Naive thymus-derived CD8-positive, alpha-beta T cell (primary cell): ENCODE measurements around the gene SPEG. TPM values are rescaled to one million over a fixed set of nuclear protein-coding genes. Genes with fewer than 3 reads are reported as not detected.

ENCODE experiments used
- ATAC-seq, 2 donors: fragments of 150-1000 bp; cut with Tn5 transposase in 1 of 2; sonication (Bioruptor Pico), chemical (Tn5 transposase) in 1 of 2; 1 replicate in 1 of 2; 2 replicates in 1 of 2; pipeline ENCODE4 v1.10.0; 2021; ENCODE audit warnings: mild to moderate bottlenecking in 2 of 2, moderate library complexity in 2 of 2
- POLR2A ChIA-PET: fragments of 350-600 bp; sonication (Branson Sonifier 250); formaldehyde crosslinking; loops from one replicate; lab custom pipeline; 2021; ENCODE audit warnings: antibody characterized with exemption; lab: Charles Lee
- DNase-seq, 10 donors: peaks; one replicate each; pipeline versions ENCODE4 v3.0.0 to v3.0.0-alpha.2; 2020 to 2022
- H3K27ac Mint-ChIP-seq, 10 donors: one replicate each; pipeline ENCODE4 v1.8.0; 2020 to 2022; ENCODE audit warnings: mild to moderate bottlenecking in 10 of 10, mixed read lengths in 10 of 10, moderate library complexity in 4 of 10, inconsistent platforms in 1 of 10
- H3K27me3 Mint-ChIP-seq, 5 donors: one replicate each; pipeline ENCODE4 v1.8.0; 2021 to 2022; ENCODE audit warnings: mixed read lengths in 5 of 5
- H3K36me3 Mint-ChIP-seq, 3 donors: one replicate each; pipeline ENCODE4 v1.8.0; 2020 to 2022; ENCODE audit warnings: mixed read lengths in 3 of 3, mild to moderate bottlenecking in 2 of 3, inconsistent platforms in 1 of 3
- H3K4me1 Mint-ChIP-seq, 4 donors: one replicate each; pipeline ENCODE4 v1.8.0; 2021 to 2022; ENCODE audit warnings: mixed read lengths in 4 of 4
- H3K4me3 Mint-ChIP-seq, 10 donors: one replicate each; pipeline ENCODE4 v1.8.0; 2020 to 2022; ENCODE audit warnings: mild to moderate bottlenecking in 10 of 10, mixed read lengths in 10 of 10, moderate library complexity in 6 of 10, inconsistent platforms in 1 of 10
- H3K9me3 Mint-ChIP-seq, 9 donors: one replicate each; pipeline ENCODE4 v1.8.0; 2020 to 2022; ENCODE audit warnings: mixed read lengths in 9 of 9, mild to moderate bottlenecking in 3 of 9, inconsistent platforms in 1 of 9, moderate library complexity in 1 of 9
- polyA plus RNA-seq, 3 donors: library from polyadenylated mRNA; unstranded; fragments of 300-500 nt; fragmentation: Illumina TruSeq; gene quantifications; one replicate each; pipeline ENCODE4 v1.2.3, GENCODE V29; 2021
- total RNA-seq, 8 experiments: library from RNA in 2 of 8; stranded (reverse) in 2 of 8; gene quantifications; one replicate each; pipeline ENCODE4 v1.2.3 and lab custom pipeline; 2021 to 2026

Gene SPEG
- total and polyA plus RNA-seq, 5 experiments from 2014 or later = 1.6 to 22.5 (median 3.0) TPM

DNA sequence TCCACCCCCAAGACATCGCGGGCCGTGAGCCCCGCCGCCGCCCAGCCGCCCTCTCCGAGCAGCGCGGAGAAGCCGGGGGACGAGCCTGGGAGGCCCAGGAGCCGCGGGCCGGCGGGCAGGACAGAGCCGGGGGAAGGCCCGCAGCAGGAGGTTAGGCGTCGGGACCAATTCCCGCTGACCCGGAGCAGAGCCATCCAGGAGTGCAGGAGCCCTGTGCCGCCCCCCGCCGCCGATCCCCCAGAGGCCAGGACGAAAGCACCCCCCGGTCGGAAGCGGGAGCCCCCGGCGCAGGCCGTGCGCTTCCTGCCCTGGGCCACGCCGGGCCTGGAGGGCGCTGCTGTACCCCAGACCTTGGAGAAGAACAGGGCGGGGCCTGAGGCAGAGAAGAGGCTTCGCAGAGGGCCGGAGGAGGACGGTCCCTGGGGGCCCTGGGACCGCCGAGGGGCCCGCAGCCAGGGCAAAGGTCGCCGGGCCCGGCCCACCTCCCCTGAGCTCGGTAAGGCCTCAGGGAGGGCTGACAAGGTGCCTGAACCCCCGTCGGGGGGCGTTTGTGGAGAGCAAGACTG lies 14.2 kb downstream of the SPEG start:
- peak in 8 of 10 donors; percentile 31 to 71 (median 46) for DNase-seq
- Mint-ChIP-seq H3K36me3 (peaks cover 0 to 2% (median 0%) of the 10 kb centered on the region in 3 donors), H3K4me3 (peak overlapping the region in 8 of 10 donors; percentile 10 to 79 (median 59)), H3K27me3 (peaks cover 0 to 21% (median 8%) of the 10 kb centered on the region in 5 donors), H3K9me3 (no peaks in the 10 kb centered on the region), H3K4me1 (peaks cover 17 to 49% (median 32%) of the 10 kb centered on the region in 4 donors), H3K27ac (peak overlapping the region in 2 of 10 donors; percentile 34 to 45)
- peak; percentile 80 to 82 for ATAC-seq
- POLR2A ChIA-PET = interaction anchor here (1.6 kb wide), 1 partner anchor 9 kb away, joined by 5 read pairs; no protein-coding TSS in a partner anchor

DNA sequence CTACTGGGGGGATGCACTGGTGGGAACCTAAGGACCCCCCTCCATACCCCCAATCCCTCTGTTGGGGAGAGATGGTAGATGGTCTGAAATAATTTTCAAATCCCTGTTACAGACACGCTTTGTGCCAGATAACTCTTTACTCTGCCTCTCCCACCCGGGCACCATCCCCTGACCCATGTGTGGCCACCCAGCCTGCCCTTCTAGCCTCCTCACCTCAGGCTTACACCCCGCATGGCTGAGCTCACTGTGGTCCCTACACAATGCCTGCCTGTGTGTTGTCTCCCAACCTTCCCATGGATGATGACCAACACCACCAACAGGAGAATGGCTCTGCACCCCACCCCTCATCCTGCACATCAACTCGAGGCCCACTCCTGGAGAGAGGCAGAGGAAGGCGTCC lies 15.0 kb downstream of the SPEG start:
- Mint-ChIP-seq H3K27ac (peak overlapping the region in 3 of 10 donors; percentile 45 to 86 (median 78)), H3K4me1 (peaks cover 17 to 44% (median 32%) of the 10 kb centered on the region in 4 donors), H3K4me3 (peak overlapping the region in 9 of 10 donors; percentile 33 to 79 (median 64))

DNA sequence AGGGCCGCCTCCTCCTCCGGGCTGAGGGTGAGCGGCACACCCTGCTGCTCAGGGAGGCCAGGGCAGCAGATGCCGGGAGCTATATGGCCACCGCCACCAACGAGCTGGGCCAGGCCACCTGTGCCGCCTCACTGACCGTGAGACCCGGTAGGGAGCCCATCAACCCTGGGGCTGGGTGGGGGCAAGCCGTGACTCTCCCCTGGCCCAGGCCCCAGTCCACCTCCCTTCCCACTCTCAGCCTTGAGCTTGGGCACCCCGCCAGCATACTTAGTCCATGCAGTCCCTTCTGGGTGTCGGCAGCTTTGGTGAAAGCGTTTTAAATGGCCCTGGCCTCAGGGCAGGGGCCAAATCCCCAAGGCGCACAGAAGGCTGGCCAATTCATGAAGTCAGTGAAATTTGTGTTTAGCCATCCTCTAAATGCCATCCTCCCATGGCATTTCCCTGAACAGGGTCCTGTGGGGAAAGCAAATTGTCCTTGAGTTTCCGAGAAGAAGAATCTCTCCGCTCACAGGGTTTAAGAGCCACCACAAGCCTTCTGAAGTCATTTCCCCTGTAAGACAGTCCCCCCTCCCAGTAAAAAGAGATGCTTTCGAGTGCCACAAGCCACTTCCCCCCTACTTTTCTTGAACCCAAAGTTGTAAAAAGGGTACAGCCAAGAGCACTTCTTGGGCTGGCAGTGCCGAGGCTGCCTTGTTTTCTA lies 17.2 kb downstream of the SPEG start:
- peaks cover 0 to 21% (median 8%) of the 10 kb centered on the region in 5 donors for H3K27me3 Mint-ChIP-seq
- peaks cover 0 to 2% (median 0%) of the 10 kb centered on the region in 3 donors for H3K36me3 Mint-ChIP-seq
- no peaks in the 10 kb centered on the region for H3K9me3 Mint-ChIP-seq
- POLR2A ChIA-PET = interaction anchor here (0.6 to 1.5 kb wide), 2 partner anchors 12 to 246 kb away, joined by 3 read pairs; partner anchors contain the start of gene ZFAND2B
- DNase-seq (peak in 4 of 10 donors; percentile 31 to 61 (median 46)), ATAC-seq (peak; percentile 46 to 59)
- peak overlapping the region in 9 of 10 donors; percentile 12 to 81 (median 50) for H3K4me3 Mint-ChIP-seq
- H3K27ac Mint-ChIP-seq = peak overlapping the region in 8 of 10 donors; percentile 31 to 87 (median 64)
- H3K4me1 Mint-ChIP-seq = peaks cover 18 to 49% (median 32%) of the 10 kb centered on the region in 4 donors

More for the DNA sequence above, 15.0 kb downstream of the SPEG start:
- no peaks in the 10 kb centered on the region for H3K9me3 Mint-ChIP-seq
- peaks cover 0 to 21% (median 8%) of the 10 kb centered on the region in 5 donors for H3K27me3 Mint-ChIP-seq
- DNase-seq (no peak), ATAC-seq (no peak)
- peaks cover 0 to 2% (median 0%) of the 10 kb centered on the region in 3 donors for H3K36me3 Mint-ChIP-seq
- POLR2A ChIA-PET = interaction anchor here (1.6 kb wide), 1 partner anchor 9 kb away, joined by 5 read pairs; no protein-coding TSS in a partner anchor

DNA sequence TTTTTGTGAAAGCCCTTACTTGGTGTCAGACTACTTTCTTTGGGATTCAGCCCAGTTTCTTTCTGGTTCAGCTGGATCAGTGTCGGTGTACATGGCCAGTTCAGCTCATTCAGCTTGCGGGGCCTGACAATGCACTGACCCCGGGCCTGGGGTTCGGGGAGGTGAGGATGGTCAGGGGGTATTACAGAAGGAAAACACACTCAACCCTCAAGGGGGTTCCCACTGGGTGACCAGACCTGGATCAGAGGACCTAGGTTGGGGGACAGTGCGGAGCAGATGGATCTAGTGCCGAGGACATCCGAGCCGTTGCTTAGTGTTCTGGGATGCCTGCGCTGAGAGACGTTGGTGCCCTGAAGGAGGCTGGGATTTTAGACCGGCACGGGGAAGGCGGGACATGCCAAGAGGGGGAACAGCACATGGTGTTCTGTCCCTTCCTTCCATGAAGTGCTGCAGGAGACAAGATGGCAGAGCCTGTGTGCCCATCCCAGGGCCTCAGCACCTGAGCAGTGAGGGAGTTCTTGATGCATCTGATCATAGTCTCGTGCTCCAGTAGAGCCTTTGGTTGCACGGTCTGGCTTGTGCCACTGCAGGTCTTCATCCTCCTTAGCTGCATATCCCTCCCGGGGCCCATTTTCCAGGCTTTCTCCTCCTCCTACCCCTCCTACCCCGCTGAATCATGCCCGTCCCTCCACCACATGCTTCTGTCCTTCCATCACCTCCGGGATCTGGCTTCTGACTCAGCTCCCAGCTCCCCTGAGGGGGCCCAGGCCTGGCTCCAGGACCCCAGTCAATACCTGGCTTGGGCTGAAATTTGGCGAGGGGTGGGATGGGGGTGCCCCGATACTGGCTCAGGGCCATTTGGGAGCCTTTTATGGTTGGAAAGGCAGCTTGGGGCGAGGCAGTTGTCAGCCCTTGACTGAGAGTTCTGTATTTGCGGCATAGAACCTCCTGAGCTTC lies 18.0 kb downstream of the SPEG start:
- POLR2A ChIA-PET = interaction anchor here (0.7 to 1.5 kb wide), 2 partner anchors 11 to 247 kb away, joined by 3 read pairs; partner anchors contain the start of gene ZFAND2B
- Mint-ChIP-seq H3K9me3 (no peaks in the 10 kb centered on the region), H3K27ac (peak overlapping the region in 7 of 10 donors; percentile 31 to 87 (median 67)), H3K4me1 (peaks cover 18 to 51% (median 33%) of the 10 kb centered on the region in 4 donors), H3K4me3 (peak overlapping the region in 9 of 10 donors; percentile 24 to 81 (median 50)), H3K27me3 (peaks cover 0 to 21% (median 8%) of the 10 kb centered on the region in 5 donors), H3K36me3 (peaks cover 0 to 2% (median 0%) of the 10 kb centered on the region in 3 donors)
- DNase-seq (no peak), ATAC-seq (no peak)

DNA sequence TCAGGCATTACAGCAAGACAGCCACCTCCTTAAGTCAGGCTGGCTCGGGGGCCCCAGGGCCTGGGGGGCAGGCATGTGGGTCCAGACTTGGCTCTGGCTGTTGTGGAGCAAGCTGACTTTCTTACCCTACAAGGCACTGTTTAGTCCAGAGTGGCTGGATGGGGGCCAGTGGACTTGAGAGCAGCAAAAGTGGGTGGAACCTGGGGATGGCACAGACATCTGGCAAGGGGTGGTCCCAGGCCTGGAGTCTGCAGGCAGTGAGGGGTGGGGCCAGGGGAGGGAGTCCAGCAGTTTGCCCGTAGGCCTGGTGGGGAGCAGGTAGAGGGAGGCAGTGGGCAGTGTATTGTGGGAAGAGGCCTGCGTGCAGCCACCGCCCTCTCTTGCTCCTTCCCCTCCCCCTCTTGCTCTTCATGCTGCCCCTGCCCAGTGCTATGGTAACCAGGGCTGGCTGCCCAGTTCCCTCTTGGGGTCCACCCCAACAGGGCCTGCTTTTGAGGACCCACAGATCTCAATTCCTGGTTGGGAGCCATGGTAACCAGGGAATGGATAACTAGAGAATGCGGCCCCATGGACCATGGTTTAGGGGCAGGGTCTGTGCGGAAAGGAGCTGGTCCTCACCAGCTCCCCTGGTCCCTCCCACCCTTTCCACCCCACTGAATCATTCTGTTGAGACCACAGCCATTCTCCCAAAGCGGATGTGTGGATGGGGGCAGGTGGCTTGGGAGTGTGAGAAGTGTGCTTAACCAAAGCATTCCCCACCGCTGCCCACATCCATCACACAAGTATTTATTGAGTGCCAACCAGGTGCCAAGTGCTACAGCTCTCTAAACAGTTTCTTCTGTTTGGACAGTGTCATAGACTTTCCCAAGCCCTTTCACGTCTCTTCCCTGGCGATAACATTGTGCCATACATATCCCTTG lies 19.3 kb downstream of the SPEG start:
- H3K9me3 Mint-ChIP-seq = no peaks in the 10 kb centered on the region
- peaks cover 23 to 56% (median 39%) of the 10 kb centered on the region in 4 donors for H3K4me1 Mint-ChIP-seq
- peak overlapping the region in 2 of 10 donors; percentile 44 to 48 for H3K4me3 Mint-ChIP-seq

DNA sequence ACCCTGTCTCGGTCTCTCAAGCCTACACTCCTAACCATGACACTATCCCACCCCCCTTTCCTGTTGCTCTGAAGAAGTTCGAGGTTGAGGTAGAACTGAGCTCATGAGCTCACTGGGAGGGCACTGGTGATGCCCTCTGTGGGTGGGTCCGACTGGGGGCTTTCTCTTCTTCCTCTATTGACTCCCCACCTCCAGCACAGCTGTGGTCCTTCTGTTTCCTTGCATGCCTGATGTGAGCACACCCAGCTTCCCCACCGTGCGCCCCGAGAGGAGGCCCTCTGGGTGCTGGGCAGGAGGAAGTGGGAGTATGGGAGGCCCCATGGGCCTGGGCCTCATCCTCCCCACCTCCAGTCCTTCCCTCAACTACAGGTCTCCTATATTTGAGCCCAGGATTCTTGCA lies 20.9 kb downstream of the SPEG start:
- Mint-ChIP-seq H3K4me3 (peak overlapping the region in 1 of 10 donors; percentile 48), H3K27ac (peak overlapping the region in 2 of 10 donors; percentile 6 to 57), H3K27me3 (peaks cover 0 to 9% (median 0%) of the 10 kb centered on the region in 5 donors), H3K36me3 (no peaks in the 10 kb centered on the region), H3K9me3 (no peaks in the 10 kb centered on the region), H3K4me1 (peaks cover 18 to 46% (median 33%) of the 10 kb centered on the region in 4 donors)
- DNase-seq (no peak), ATAC-seq (peak in 1 of 2 donors; percentile 26)
- POLR2A ChIA-PET = no interaction called here

More for the DNA sequence above, 19.3 kb downstream of the SPEG start:
- DNase-seq = no peak
- Mint-ChIP-seq H3K27ac (peak overlapping the region in 3 of 10 donors; percentile 24 to 78 (median 44)), H3K36me3 (peaks cover 0 to 2% (median 0%) of the 10 kb centered on the region in 3 donors), H3K27me3 (peaks cover 0 to 21% (median 8%) of the 10 kb centered on the region in 5 donors)
- POLR2A ChIA-PET = no interaction called here
- ATAC-seq = no peak

DNA sequence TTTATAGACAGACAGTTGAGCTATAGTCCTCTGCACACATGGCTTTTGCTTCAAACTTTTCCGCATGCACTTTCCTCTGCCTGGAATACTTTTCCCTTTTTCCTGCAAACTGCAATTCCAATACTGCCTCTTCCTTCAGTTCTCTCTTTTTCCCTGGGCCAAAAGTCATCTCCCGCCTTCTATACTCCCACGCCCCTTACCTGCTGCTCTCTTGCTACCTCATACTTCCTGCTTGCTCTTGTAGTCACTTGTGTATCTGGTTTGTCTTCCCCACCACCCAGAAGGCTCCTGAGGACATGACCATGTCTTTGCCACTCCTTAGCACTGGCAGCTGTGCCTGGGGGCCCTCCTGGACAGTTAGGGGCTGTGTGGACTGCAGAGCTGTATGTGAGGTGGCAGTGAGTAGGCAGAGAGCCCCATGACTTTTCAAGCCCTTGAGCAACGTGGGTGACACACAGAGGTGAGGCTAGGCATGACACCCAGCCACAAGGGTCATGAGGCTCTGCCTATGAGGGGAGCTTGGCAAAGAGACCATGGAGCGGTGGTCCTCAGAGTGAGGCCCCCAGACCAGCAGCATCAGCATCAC lies 23.2 kb downstream of the SPEG start:
- POLR2A ChIA-PET = interaction anchor here (0.6 to 0.7 kb wide), 2 partner anchors 15 to 316 kb away, joined by 3 read pairs; no protein-coding TSS in a partner anchor
- Mint-ChIP-seq H3K36me3 (peaks cover 0 to 9% (median 4%) of the 10 kb centered on the region in 3 donors), H3K4me3 (no peak overlapping the region), H3K27ac (peak overlapping the region in 2 of 10 donors; percentile 7 to 53), H3K4me1 (peaks cover 7 to 29% (median 17%) of the 10 kb centered on the region in 4 donors), H3K9me3 (no peaks in the 10 kb centered on the region), H3K27me3 (no peaks in the 10 kb centered on the region)
- DNase-seq (peak in 1 of 10 donors; percentile 21), ATAC-seq (peak; percentile 67 to 72)

GRCh38 chr2:219458996-219459395 lies 24.4 kb downstream of the SPEG start:
- no peak for DNase-seq
- peaks cover 6 to 23% (median 12%) of the 10 kb centered on the region in 4 donors for H3K4me1 Mint-ChIP-seq
- peak overlapping the region in 1 of 10 donors; percentile 78 for H3K27ac Mint-ChIP-seq
- no peaks in the 10 kb centered on the region for H3K27me3 Mint-ChIP-seq
- H3K9me3 Mint-ChIP-seq = no peaks in the 10 kb centered on the region
- no peak for ATAC-seq
- H3K4me3 Mint-ChIP-seq = no peak overlapping the region
- POLR2A ChIA-PET = no interaction called here
- peaks cover 0 to 12% (median 4%) of the 10 kb centered on the region in 3 donors for H3K36me3 Mint-ChIP-seq

DNA sequence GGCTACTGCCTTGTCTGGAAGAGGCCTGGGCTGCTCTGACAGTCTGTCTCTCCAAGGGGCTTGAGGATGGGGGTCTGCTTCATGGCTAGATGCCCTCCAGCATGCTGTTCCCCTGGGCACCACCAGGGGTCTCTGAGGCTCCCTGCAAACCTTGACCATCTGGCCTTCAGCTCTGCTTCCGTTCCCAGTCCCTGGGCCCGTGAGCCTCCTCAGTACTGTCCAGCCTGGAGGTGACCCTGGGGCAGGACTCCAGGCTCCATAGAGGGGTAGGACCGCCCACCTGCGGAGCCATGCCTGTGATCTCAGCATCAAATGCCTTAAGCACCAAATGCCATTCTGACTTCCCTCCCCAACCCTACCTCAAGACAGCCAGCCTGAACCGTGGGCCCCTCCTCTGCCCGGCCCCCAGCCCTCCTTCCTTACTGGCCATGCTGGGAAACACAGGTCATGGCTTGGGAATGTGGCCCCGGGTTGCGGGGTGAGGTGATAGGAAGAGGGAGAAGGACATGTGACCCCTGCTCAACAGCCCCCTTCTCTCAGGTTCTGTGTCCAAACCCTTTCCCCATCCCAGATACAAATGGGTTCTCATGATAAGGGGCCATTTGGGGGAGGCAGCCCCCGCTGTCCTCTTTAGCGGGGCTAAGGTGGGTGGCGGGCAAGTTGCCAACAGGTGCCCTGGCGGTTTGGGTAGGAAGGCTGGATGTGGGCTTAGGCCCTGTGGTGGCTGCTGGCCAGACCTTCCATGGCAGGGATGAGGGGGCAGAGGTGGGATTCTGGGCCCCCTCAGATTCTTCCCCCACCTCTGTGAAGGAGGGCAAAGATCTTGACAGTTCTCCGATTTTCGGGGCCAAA lies 25.0 kb downstream of the SPEG start:
- POLR2A ChIA-PET = no interaction called here
- no peaks in the 10 kb centered on the region for H3K27me3 Mint-ChIP-seq
- peaks cover 0 to 12% (median 4%) of the 10 kb centered on the region in 3 donors for H3K36me3 Mint-ChIP-seq
- peaks cover 6 to 23% (median 12%) of the 10 kb centered on the region in 4 donors for H3K4me1 Mint-ChIP-seq
- no peak overlapping the region for H3K27ac Mint-ChIP-seq
- H3K9me3 Mint-ChIP-seq = no peaks in the 10 kb centered on the region
- peak in 4 of 10 donors; percentile 19 to 40 (median 30) for DNase-seq
- no peak overlapping the region for H3K4me3 Mint-ChIP-seq
- ATAC-seq = peak; percentile 44 to 67

- Mint-ChIP-seq H3K4me1 (peaks cover 6 to 23% (median 12%) of the 10 kb centered on the region in 4 donors), H3K36me3 (peaks cover 0 to 15% (median 7%) of the 10 kb centered on the region in 3 donors), H3K27me3 (no peaks in the 10 kb centered on the region), H3K4me3 (no peak overlapping the region), H3K9me3 (no peaks in the 10 kb centered on the region), H3K27ac (no peak overlapping the region)
- DNase-seq = no peak
- POLR2A ChIA-PET = no interaction called here
- ATAC-seq = no peak
These were observed 25.8 kb downstream of the SPEG start for GRCh38 chr2:219460424-219460926.
